Measurements from ENCODE around the gene NISCH. TPM values are rescaled to one million over a fixed set of nuclear protein-coding genes. Genes with fewer than 3 reads are reported as not detected.

Gene NISCH
- total RNA-seq, 1 donor from 2014 or later = 80.5 TPM

DNA sequence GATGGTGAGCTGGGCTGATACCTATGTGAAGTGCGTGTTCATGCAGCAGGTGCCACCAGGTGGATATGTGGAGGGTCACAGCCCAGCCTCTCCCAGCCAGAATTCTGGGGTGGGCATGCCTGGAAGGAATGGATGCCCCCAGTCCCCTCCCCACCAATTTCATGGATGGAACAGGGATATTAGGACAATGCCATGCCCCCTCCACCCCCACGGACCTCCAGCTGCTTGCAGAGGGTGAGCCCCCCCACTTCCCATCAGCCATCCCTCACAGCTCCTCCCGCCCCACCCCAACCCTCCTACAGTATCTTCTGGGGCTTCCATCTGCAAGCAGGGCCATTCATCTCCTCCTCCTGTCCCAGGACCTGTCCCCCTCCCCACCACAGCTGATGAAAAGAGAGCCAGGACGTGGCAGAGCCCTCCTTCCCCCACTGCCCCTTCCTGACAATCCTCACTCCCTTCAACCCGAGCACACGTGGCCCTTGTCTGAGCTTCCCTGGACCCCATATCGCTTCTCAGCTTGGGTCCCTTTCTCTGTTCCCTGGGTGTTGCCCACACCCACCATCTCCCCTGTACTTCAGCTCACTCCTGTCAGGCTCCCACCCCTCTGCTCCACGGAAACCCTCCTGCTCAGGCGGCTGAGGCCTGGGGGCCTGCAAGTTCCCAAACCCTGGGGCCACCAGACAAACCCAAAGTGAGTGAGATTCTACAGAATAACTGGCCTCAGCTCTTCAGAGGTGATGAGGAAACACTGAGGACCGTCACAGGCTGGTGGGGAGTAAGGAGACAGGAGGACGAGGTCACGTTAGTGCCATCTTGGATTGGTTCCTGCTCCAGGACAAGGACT, 7.7 kb upstream of the NISCH start:
- TF ChIP-seq CTCF (IDR thresholded peaks at IDR 0.05) (no peak), EZH2phosphoT487 (IDR thresholded peaks at IDR 0.05) (no peak), EZH2 (IDR thresholded peaks at IDR 0.05) (no peak)
- Histone ChIP-seq H3K9me3 (ENCODE audit: low read depth) (no peaks in the 10 kb centered on the region), H3K36me3 (no peaks in the 10 kb centered on the region), H3K27ac (no peak overlapping the region), H3F3A (ENCODE audit: low read depth) (no peaks in the 10 kb centered on the region), H3K27me3 (no peaks in the 10 kb centered on the region), H3K9ac (no peak overlapping the region), H3K79me2 (ENCODE audit: low read depth) (no peaks in the 10 kb centered on the region), H4K20me1 (ENCODE audit: low read depth) (no peaks in the 10 kb centered on the region), H3K4me1 (peaks cover 3% of the 10 kb centered on the region), H3K4me2 (no peak overlapping the region), H2AFZ (replicated peaks) (no peak overlapping the region), H3K4me3 (no peak overlapping the region)
- peaks cover 12% of the 10 kb centered on the region for H3K4me1 Mint-ChIP-seq
- no peak for DNase-seq (ENCODE audit: low spot score)
- H3K4me3 Mint-ChIP-seq = no peak overlapping the region
- no peak overlapping the region for H3K27ac Mint-ChIP-seq
- no peaks in the 10 kb centered on the region for H3K36me3 Mint-ChIP-seq
- H3K9me3 Mint-ChIP-seq = no peaks in the 10 kb centered on the region
- peaks cover 15% of the 10 kb centered on the region for H3K27me3 Mint-ChIP-seq (ENCODE audit: insufficient read depth, low read depth)

GRCh38 chr3:52450489-52451236, 4.7 kb upstream of the NISCH start:
- Histone ChIP-seq H3F3A (ENCODE audit: low read depth) (peaks cover 10% of the 10 kb centered on the region), H3K9me3 (ENCODE audit: low read depth) (no peaks in the 10 kb centered on the region), H2AFZ (replicated peaks) (no peak overlapping the region), H3K9ac (no peak overlapping the region), H4K20me1 (ENCODE audit: low read depth) (no peaks in the 10 kb centered on the region), H3K36me3 (no peaks in the 10 kb centered on the region), H3K4me2 (no peak overlapping the region), H3K27ac (no peak overlapping the region), H3K27me3 (no peaks in the 10 kb centered on the region), H3K4me3 (no peak overlapping the region), H3K4me1 (peaks cover 17% of the 10 kb centered on the region), H3K79me2 (ENCODE audit: low read depth) (peaks cover 2% of the 10 kb centered on the region)
- Mint-ChIP-seq H3K9me3 (no peaks in the 10 kb centered on the region), H3K36me3 (no peaks in the 10 kb centered on the region), H3K4me3 (no peak overlapping the region), H3K4me1 (peaks cover 27% of the 10 kb centered on the region), H3K27me3 (ENCODE audit: insufficient read depth, low read depth) (peaks cover 18% of the 10 kb centered on the region), H3K27ac (peak overlapping the region; percentile 72)
- no peak for TF ChIP-seq CTCF (IDR thresholded peaks at IDR 0.05)
- TF ChIP-seq EZH2phosphoT487 (IDR thresholded peaks at IDR 0.05) = no peak
- TF ChIP-seq EZH2 (IDR thresholded peaks at IDR 0.05) = no peak
- no peak for DNase-seq (ENCODE audit: low spot score)

GRCh38 chr3:52451237-52452083, 3.9 kb upstream of the NISCH start:
- Histone ChIP-seq H3K79me2 (ENCODE audit: low read depth) (peaks cover 10% of the 10 kb centered on the region), H3K4me1 (peaks cover 17% of the 10 kb centered on the region), H2AFZ (replicated peaks) (no peak overlapping the region), H4K20me1 (ENCODE audit: low read depth) (no peaks in the 10 kb centered on the region), H3K9me3 (ENCODE audit: low read depth) (no peaks in the 10 kb centered on the region), H3K27me3 (no peaks in the 10 kb centered on the region), H3K9ac (no peak overlapping the region), H3K36me3 (no peaks in the 10 kb centered on the region), H3K4me3 (no peak overlapping the region), H3K27ac (no peak overlapping the region), H3F3A (ENCODE audit: low read depth) (peaks cover 12% of the 10 kb centered on the region), H3K4me2 (no peak overlapping the region)
- peak overlapping the region; percentile 64 for H3K4me3 Mint-ChIP-seq
- H3K36me3 Mint-ChIP-seq = no peaks in the 10 kb centered on the region
- peak; percentile 46 for DNase-seq (ENCODE audit: low spot score)
- peaks cover 20% of the 10 kb centered on the region for H3K27me3 Mint-ChIP-seq (ENCODE audit: insufficient read depth, low read depth)
- peaks cover 30% of the 10 kb centered on the region for H3K4me1 Mint-ChIP-seq
- no peaks in the 10 kb centered on the region for H3K9me3 Mint-ChIP-seq
- no peak overlapping the region for H3K27ac Mint-ChIP-seq
- TF ChIP-seq CTCF (IDR thresholded peaks at IDR 0.05) (peak; percentile 21), EZH2phosphoT487 (IDR thresholded peaks at IDR 0.05) (no peak), EZH2 (IDR thresholded peaks at IDR 0.05) (no peak)
